ENCODE data around the gene ELAVL2. TPM values are rescaled to one million over a fixed set of nuclear protein-coding genes. Genes with fewer than 3 reads are reported as not detected.

The ELAVL2 gene
- total RNA-seq, 2 experiments from 2014 or later = not detected

GRCh38 chr9:23721466-23721865, 104.6 kb downstream of the ELAVL2 start:
- no peak for TF ChIP-seq CTCF (IDR thresholded peaks at IDR 0.05)
- ChIA-PET CTCF (no interaction called here), POLR2A (no interaction called here)
- Histone ChIP-seq H3K27ac (ENCODE audit: low read depth in 1 of 2, low read length in 2 of 2) (no peak overlapping the region), H3K4me3 (ENCODE audit: low read length) (no peak overlapping the region), H3K4me1 (ENCODE audit: insufficient read depth, low read length) (no peaks in the 10 kb centered on the region), H3K9me3 (ENCODE audit: control insufficient read depth in 1 of 2, insufficient read depth in 1 of 2, low read length in 2 of 2) (peaks cover 0 to 6% of the 10 kb centered on the region in 2 experiments), H3K27me3 (ENCODE audit: control insufficient read depth in 1 of 2, insufficient read depth in 2 of 2, low read length in 2 of 2) (no peaks in the 10 kb centered on the region), H3K36me3 (ENCODE audit: insufficient read depth, low read length) (no peaks in the 10 kb centered on the region)
- no peak overlapping the region for H3K27ac Mint-ChIP-seq
- H3K36me3 Mint-ChIP-seq (ENCODE audit: low read depth) = no peaks in the 10 kb centered on the region
- peaks cover 8% of the 10 kb centered on the region for H3K9me3 Mint-ChIP-seq
- intact Hi-C loops (cut with DNase I, micrococcal nuclease) = no loop called here
- DNase-seq = no peak
- no peaks in the 10 kb centered on the region for H3K4me1 Mint-ChIP-seq (ENCODE audit: low read depth)
- ATAC-seq (ENCODE audit: poor library complexity) = no peak
- H3K27me3 Mint-ChIP-seq = no peaks in the 10 kb centered on the region
- H3K4me3 Mint-ChIP-seq = no peak overlapping the region

DNA sequence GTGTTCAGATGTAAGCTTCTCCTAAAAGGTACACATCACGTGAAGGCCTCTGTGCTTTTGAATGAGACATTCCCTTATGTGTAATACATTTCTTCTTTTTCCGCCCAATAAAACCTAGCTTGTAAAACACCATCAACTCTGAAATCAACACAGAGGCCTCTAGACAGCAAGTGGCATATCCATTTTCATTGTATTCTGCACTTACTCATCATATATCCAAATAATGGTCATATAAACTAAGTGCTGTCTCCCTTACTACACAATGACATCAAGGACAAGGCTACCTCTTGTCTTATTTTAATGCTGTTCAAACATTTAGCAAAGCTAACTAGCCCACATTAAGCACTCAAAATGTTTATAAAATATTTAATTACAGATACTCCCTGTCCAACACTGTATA, 108.5 kb downstream of the ELAVL2 start:
- Mint-ChIP-seq H3K27me3 (no peaks in the 10 kb centered on the region), H3K36me3 (ENCODE audit: low read depth) (no peaks in the 10 kb centered on the region), H3K4me3 (no peak overlapping the region), H3K9me3 (no peaks in the 10 kb centered on the region), H3K4me1 (ENCODE audit: low read depth) (no peaks in the 10 kb centered on the region), H3K27ac (no peak overlapping the region)
- Histone ChIP-seq H3K27me3 (ENCODE audit: control insufficient read depth in 1 of 2, insufficient read depth in 2 of 2, low read length in 2 of 2) (no peaks in the 10 kb centered on the region), H3K9me3 (ENCODE audit: control insufficient read depth in 1 of 2, insufficient read depth in 1 of 2, low read length in 2 of 2) (peaks cover 0 to 6% of the 10 kb centered on the region in 2 experiments), H3K36me3 (ENCODE audit: insufficient read depth, low read length) (no peaks in the 10 kb centered on the region), H3K27ac (ENCODE audit: low read depth in 1 of 2, low read length in 2 of 2) (no peak overlapping the region), H3K4me3 (ENCODE audit: low read length) (no peak overlapping the region), H3K4me1 (ENCODE audit: insufficient read depth, low read length) (no peaks in the 10 kb centered on the region)
- no peak for ATAC-seq (ENCODE audit: poor library complexity)
- intact Hi-C loops (cut with DNase I, micrococcal nuclease) = no loop called here
- ChIA-PET POLR2A (no interaction called here), CTCF (no interaction called here)
- no peak for DNase-seq
- no peak for TF ChIP-seq CTCF (IDR thresholded peaks at IDR 0.05)

DNA sequence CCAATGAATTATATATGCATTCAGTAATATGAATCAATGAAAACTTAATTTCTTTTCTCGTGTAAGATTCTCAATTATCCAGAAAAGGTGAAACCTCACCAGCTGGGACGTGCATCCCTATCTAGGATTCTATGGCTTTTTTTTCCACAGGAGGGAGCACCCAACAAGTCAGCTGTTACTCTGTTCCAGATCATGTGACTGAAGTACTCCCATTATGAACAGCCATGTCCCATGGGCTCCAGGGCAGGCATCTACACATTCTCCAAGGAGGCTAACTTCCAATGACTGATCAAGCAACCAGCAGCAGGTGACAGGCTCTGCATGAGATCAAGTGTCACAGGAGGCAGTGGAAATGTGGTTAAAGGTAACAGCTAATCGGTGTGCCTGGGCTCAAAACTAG, 118.8 kb downstream of the ELAVL2 start:
- H3K27ac ChIP-seq (ENCODE audit: low read depth in 1 of 2, low read length in 2 of 2) = no peak overlapping the region
- peaks cover 4% of the 10 kb centered on the region for H3K9me3 Mint-ChIP-seq
- H3K9me3 ChIP-seq (ENCODE audit: control insufficient read depth in 1 of 2, insufficient read depth in 1 of 2, low read length in 2 of 2) = no peaks in the 10 kb centered on the region
- no peak overlapping the region for H3K4me3 Mint-ChIP-seq
- H3K27me3 ChIP-seq (ENCODE audit: control insufficient read depth in 1 of 2, insufficient read depth in 2 of 2, low read length in 2 of 2) = no peaks in the 10 kb centered on the region
- POLR2A ChIA-PET = no interaction called here
- no peak for ATAC-seq (ENCODE audit: poor library complexity)
- no peak for DNase-seq
- no peaks in the 10 kb centered on the region for H3K4me1 Mint-ChIP-seq (ENCODE audit: low read depth)
- H3K27me3 Mint-ChIP-seq = no peaks in the 10 kb centered on the region
- no peak overlapping the region for H3K4me3 ChIP-seq (ENCODE audit: low read length)
- H3K36me3 Mint-ChIP-seq (ENCODE audit: low read depth) = no peaks in the 10 kb centered on the region
- H3K4me1 ChIP-seq (ENCODE audit: insufficient read depth, low read length) = no peaks in the 10 kb centered on the region
- no peak overlapping the region for H3K27ac Mint-ChIP-seq
- TF ChIP-seq CTCF (IDR thresholded peaks at IDR 0.05) = no peak
- H3K36me3 ChIP-seq (ENCODE audit: insufficient read depth, low read length) = no peaks in the 10 kb centered on the region
- CTCF ChIA-PET = no interaction called here
- intact Hi-C loops (cut with DNase I, micrococcal nuclease) = no loop called here

Measured in CD4-positive, alpha-beta T cell (primary cell).